Chondrocyte (in vitro differentiated cells): ENCODE results near the gene PPIE. TPM values are rescaled to one million over a fixed set of nuclear protein-coding genes. Genes with fewer than 3 reads are reported as not detected.
"Not testable (repeated sequence)": the region's sequence is repeated elsewhere in the genome, so short reads cannot be mapped to it uniquely, and the experiment has no call there.

Experiments
- DNase-seq: peaks from one replicate; pipeline ENCODE4 v3.0.0; 2021; ENCODE audit warnings: mixed read lengths, low spot score
- H3K27ac Mint-ChIP-seq: one replicate; pipeline ENCODE4 v1.8.0; 2021; ENCODE audit warnings: mild to moderate bottlenecking, moderate library complexity, mixed read lengths; ENCODE audit not compliant: unreplicated experiment
- H3K27me3 Mint-ChIP-seq: 2 replicates; pipeline ENCODE4 v1.8.0; 2021; ENCODE audit warnings: low read depth, mixed read lengths
- H3K36me3 Mint-ChIP-seq: 2 replicates; pipeline ENCODE4 v1.8.0; 2021; ENCODE audit warnings: low read depth, mixed read lengths
- H3K4me1 Mint-ChIP-seq: 2 replicates; pipeline ENCODE4 v1.8.0; 2021; ENCODE audit warnings: low read depth, mild to moderate bottlenecking, mixed read lengths
- H3K4me3 Mint-ChIP-seq: one replicate; pipeline ENCODE4 v1.8.0; 2021; ENCODE audit warnings: mild to moderate bottlenecking, moderate library complexity, mixed read lengths; ENCODE audit not compliant: unreplicated experiment
- H3K9me3 Mint-ChIP-seq: 2 replicates; pipeline ENCODE4 v1.8.0; 2021; ENCODE audit warnings: low read depth, mixed read lengths
- total RNA-seq: library from RNA; stranded (reverse); gene quantifications from 3 replicates; pipeline ENCODE4 v1.2.1, GENCODE V29; 2021
- TF ChIP-seq, protein P1 (sequence below): fragments of 200-600 bp; sonication (generic); IDR thresholded peaks from 2 replicates; pipeline ENCODE4 v1.5.0; 2021; ENCODE audit warnings: antibody characterized with exemption, mild to moderate bottlenecking, moderate library complexity

The PPIE gene
- total RNA-seq, 1 donor from 2014 or later = 31.5 TPM

DNA sequence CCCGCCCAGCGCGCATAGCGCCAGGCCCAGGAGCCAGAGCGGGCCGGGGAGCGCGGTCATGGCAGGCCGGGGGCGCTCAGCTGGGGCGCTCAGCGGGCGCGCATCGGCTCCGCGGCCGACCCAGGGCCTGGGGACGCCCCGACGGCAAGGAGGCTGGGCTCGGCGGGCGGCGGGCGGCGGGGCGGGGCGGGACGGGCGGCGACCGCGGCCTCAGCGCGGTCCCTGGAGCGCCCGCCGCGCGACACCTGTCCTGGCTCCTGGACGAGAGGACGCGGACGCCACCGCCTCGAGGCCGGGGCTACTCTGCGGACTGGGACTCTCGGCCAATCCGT is 49.7 kb downstream of the PPIE start:
- H3K4me1 Mint-ChIP-seq = peaks cover 3% of the 10 kb centered on the region
- TF ChIP-seq, protein P1, sequence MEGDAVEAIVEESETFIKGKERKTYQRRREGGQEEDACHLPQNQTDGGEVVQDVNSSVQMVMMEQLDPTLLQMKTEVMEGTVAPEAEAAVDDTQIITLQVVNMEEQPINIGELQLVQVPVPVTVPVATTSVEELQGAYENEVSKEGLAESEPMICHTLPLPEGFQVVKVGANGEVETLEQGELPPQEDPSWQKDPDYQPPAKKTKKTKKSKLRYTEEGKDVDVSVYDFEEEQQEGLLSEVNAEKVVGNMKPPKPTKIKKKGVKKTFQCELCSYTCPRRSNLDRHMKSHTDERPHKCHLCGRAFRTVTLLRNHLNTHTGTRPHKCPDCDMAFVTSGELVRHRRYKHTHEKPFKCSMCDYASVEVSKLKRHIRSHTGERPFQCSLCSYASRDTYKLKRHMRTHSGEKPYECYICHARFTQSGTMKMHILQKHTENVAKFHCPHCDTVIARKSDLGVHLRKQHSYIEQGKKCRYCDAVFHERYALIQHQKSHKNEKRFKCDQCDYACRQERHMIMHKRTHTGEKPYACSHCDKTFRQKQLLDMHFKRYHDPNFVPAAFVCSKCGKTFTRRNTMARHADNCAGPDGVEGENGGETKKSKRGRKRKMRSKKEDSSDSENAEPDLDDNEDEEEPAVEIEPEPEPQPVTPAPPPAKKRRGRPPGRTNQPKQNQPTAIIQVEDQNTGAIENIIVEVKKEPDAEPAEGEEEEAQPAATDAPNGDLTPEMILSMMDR = no peak
- H3K27me3 Mint-ChIP-seq = peaks cover 51% of the 10 kb centered on the region
- H3K4me3 Mint-ChIP-seq = peak overlapping the region; percentile 9
- no peaks in the 10 kb centered on the region for H3K9me3 Mint-ChIP-seq
- no peaks in the 10 kb centered on the region for H3K36me3 Mint-ChIP-seq
- no peak overlapping the region for H3K27ac Mint-ChIP-seq
- no peak for DNase-seq

DNA sequence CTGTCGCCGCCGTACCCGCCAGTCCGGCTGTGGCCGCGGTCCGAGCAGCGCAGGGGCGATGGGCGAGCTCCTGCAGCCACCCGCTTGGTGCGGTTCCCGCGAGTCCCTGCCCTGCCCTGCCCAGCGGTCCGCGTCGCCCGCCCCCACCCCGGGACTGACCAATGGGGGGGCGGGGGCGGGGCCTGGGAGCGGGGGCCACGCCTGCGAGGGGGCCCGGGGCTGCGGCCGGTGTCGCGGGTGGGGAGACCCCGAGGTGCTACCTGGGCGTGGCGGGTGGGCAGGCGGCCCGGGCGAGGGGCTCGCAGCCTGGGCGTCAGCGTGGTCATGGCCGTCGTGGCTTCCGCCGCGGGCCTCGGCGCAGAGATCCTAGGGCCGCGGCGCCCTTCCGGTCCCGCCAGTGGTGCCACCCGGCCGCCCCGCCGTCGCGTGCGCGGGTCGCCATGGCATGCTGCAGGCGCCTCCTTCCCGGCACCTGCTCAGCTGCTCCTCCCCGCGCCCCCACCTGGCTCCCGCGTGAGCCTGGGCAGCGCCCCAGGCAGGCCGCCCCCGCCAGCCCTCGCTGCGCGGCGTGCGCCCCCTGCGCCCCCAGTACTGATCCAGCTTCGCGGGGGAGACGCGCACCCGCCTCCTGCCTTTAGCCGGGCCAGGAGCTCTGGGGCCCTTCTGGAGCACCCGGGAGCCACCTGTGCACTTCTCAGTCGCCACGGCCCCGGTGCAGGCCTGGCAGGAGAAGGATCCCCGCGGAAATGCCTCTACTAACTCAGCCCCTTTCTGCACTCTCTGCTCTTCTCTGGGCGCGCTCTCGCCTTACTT is 50.3 kb downstream of the PPIE start, which contains the start of gene BMP8B:
Gene BMP8B (minus strand): TSS at position 108 of the 813 bp plus-strand sequence. CDS start 380 bp downstream, outside the sequence.
- H3K27me3 Mint-ChIP-seq = peaks cover 48% of the 10 kb centered on the region
- H3K4me3 Mint-ChIP-seq = peak within 1 kb of the TSS; percentile 54
- TF ChIP-seq, protein P1 = no peak
- no peaks in the 10 kb centered on the region for H3K9me3 Mint-ChIP-seq
- DNase-seq = no peak
- H3K4me1 Mint-ChIP-seq = peaks cover 3% of the 10 kb centered on the region
- H3K36me3 Mint-ChIP-seq = no peaks in the 10 kb centered on the region
- H3K27ac Mint-ChIP-seq = no peak within 1 kb of the TSS

DNA sequence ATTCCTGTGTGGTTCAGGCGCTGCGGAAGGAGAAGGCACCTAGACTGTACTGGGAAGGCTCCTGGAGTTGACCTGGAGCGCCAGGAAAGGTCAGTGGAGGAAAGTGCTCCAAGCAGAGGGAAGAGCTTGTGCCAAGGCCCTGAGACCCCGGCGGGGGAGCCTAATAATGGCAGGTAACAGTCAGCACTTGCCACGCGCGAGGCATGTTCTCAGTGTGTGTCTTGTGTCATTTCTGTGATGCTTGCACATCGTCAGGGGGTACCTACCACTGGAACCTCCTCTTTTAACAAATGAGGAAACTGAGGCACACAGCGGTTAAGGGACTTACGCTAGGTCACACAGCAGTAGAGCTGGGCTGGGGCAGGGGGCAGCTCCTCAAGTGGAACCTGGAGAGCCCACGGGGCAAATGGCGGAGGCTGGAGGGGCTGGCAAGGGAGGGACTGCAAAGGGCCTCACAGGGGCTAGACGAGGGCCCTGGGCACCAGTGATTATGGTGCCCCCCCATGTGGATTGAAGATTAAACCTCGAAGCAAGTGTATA is 51.0 kb downstream of the PPIE start:
- H3K4me1 Mint-ChIP-seq = peaks cover 3% of the 10 kb centered on the region
- H3K36me3 Mint-ChIP-seq = no peaks in the 10 kb centered on the region
- H3K27me3 Mint-ChIP-seq = peaks cover 49% of the 10 kb centered on the region
- H3K4me3 Mint-ChIP-seq = peak overlapping the region; percentile 54
- no peak overlapping the region for H3K27ac Mint-ChIP-seq
- H3K9me3 Mint-ChIP-seq = no peaks in the 10 kb centered on the region
- TF ChIP-seq, protein P1 = no peak
- DNase-seq = no peak

DNA sequence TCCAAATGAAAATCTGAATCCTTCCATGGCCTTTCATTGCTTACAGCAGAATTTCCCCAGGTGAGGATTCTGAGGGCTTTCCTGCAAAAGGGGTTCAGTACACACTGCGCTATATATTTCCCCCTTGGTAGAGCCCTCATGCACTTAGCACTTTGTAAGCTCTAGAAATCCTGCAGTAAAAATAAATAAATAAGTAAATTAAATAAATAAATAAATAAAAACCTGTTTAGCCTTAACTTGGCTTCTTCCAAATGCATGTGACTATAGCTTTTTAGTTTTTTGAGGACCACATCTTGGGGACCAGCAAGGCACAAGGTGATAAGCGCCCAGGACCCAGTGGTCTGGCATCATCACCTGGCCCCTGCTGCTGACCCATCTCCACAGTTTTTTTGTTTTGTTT is 53.2 kb downstream of the PPIE start:
- Mint-ChIP-seq H3K9me3 (no peaks in the 10 kb centered on the region), H3K27ac (no peak overlapping the region), H3K4me1 (peaks cover 3% of the 10 kb centered on the region), H3K27me3 (peaks cover 44% of the 10 kb centered on the region), H3K36me3 (no peaks in the 10 kb centered on the region), H3K4me3 (no peak overlapping the region)
- DNase-seq = no peak
- TF ChIP-seq, protein P1 = no peak

DNA sequence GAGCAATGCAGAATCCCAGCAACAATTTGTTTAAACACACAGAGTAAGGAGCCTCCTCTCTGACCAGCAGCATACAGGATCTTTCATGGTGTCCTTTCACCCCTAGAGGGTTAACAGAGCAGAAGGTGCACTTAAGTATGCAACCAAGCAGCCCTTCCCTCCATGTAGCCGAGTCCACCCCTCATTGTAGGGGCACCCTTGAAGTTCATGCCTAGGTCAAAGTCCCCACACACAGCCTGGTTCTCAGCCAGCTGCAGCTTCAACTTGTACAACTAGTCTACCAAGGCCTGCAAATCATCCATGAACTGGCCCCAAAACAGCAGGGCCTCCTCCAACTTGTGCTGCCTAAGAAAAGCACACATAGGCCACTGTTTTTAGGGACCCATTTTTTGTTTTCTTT is 57.0 kb downstream of the PPIE start:
- Mint-ChIP-seq H3K4me3 (no peak overlapping the region), H3K36me3 (no peaks in the 10 kb centered on the region), H3K4me1 (peaks cover 8% of the 10 kb centered on the region), H3K27ac (no peak overlapping the region), H3K27me3 (peaks cover 29% of the 10 kb centered on the region), H3K9me3 (no peaks in the 10 kb centered on the region)
- no peak for DNase-seq
- TF ChIP-seq, protein P1 = no peak

DNA sequence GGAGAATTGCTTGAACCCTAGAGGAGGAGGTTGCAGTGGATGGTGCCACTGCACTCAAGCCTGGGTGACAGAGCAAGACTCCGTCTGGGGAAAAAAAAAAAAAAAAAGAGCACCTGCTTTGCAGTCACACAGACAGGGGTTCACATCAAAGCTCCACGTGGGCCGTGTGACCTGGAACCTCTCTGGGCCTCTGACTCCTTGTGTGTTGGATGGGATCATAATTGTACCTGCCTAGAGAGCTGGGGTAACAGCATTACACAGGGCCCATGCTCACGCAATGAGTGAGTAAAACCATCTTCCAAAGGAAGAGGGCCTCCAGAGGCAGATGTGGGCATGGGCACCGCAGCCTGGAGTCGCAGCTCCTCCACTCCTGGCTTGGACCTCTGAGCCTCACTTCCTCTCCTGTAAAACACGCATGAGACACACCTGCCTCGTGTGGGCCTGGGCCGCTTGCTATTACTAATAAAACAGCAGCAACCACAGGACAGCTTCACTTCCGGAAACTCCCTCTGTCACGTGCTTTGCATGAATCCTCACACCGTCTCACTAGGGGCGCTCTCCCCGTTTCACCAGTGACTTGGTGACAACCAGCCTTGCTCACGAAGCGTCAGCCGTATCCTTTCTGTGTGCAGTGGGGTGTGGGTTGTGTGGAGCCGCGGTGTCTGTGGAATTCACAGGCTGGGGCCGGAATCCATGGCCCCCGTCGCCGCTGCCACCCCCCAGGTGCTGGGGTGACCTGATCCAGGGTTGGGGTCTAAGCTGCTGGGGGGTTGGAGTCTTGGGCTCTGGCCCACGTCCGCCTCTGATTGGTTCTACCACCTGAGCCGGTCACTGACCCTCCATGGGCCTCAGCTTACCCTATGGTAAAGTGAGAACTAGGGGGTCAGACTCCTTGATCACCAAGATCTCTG is 60.4 kb downstream of the PPIE start:
- DNase-seq = peak; percentile 20

More for the DNA sequence above, 60.4 kb downstream of the PPIE start:
- H3K4me1 Mint-ChIP-seq, H3K27ac Mint-ChIP-seq, H3K4me3 Mint-ChIP-seq, H3K9me3 Mint-ChIP-seq, H3K36me3 Mint-ChIP-seq, H3K27me3 Mint-ChIP-seq: not testable (repeated sequence)
